ENCODE data around the gene GRWD1.

Gene GRWD1

GRCh38 chr19:48424694-48425219 is 21.0 kb upstream of the GRWD1 start:
- no peak for DNase-seq (ENCODE audit: low spot score)

- no peak for DNase-seq (ENCODE audit: low spot score)
Measured at GRCh38 chr19:48428670-48429069, 17.1 kb upstream of the GRWD1 start.

DNA sequence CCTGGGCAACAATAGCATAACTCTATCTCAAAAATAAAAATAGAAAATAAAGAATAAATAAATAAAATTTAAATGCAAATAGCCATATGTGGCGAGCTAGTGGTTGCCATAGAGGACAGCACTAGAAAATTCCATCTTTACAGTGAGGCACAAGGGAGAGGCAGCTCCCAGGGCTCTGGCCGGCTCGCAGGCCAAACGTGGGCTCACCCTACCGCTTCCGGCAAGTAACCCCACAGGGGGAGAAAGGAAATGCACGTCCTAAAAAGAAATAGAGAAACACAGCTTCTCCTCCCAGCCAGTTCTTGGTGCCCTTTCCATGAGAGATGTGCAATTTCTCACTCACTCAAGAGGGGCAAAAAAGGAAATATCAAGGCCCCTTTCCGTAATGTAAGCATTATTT is 12.4 kb upstream of the GRWD1 start:
- no peak for DNase-seq (ENCODE audit: low spot score)

DNA sequence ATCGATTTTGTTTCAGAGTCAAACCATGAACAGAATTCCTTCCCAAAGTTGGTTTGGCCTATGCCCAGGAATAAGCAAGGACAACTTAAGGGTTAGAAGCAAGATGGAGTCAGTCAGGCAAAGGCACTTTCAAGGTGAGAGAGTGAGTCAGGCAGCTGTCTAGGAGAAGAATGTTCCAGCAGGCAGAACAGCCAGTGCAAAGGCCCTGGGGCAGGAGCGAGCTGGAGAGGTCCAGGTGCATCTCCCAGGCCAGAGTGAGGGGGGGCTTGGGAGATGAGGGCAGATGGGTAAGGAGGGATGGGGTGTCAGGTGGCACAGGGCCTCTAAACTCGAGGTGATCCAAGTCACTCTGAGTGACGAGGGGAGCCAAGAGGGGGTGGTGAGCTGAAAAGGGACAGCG is 9.2 kb upstream of the GRWD1 start:
- no peak for DNase-seq (ENCODE audit: low spot score)

DNA sequence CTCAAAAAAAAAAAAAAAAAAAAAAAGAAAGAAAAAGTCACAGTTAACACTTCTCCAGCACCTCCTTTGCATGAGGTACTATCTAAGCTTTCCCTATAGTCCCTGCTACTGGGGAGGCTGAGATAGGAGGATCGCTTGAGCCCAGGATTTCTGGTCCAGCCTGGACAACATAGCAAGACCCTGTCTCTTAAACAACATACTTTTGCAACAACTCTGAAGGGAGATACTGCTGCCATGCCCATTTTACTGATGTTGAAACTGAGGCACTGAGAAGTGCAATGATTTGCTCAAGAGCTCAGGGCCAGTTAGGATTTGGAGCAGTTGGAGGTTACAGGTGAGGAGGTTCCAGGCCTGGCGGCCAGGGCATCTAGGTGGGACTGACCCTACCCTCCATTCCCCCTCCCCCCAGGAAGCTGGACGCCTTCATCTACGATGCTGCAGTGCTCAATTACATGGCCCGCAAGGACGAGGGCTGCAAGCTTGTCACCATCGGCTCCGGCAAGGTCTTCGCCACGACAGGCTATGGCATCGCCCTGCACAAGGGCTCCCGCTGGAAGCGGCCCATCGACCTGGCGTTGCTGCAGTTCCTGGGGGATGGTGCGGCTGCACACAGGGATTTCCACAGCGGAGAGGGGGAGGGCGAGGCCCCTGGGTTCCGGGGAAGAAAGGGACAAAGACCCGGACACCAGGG is 4.3 kb upstream of the GRWD1 start:
- no peak for DNase-seq (ENCODE audit: low spot score)

DNA sequence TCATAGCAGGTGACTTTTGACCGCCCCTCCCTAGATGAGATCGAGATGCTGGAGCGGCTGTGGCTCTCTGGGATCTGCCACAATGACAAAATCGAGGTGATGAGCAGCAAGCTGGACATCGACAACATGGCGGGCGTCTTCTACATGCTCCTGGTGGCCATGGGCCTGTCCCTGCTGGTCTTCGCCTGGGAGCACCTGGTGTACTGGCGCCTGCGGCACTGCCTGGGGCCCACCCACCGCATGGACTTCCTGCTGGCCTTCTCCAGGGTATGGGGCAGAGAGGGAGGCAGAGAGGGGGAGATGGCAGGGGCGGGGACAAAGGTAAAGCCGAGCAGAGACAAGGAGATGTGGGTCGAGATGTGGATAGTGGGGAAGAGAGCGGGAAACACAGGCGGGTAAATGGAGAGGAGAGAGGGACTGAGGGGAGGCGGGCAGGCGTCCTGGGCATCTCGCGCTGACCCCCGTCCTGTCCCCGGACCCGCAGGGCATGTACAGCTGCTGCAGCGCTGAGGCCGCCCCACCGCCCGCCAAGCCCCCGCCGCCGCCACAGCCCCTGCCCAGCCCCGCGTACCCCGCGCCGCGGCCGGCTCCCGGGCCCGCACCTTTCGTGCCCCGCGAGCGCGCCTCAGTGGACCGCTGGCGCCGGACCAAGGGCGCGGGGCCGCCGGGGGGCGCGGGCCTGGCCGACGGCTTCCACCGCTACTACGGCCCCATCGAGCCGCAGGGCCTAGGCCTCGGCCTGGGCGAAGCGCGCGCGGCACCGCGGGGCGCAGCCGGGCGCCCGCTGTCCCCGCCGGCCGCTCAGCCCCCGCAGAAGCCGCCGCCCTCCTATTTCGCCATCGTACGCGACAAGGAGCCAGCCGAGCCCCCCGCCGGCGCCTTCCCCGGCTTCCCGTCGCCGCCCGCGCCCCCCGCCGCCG is 3.4 kb upstream of the GRWD1 start:
- no peak for DNase-seq (ENCODE audit: low spot score)

DNA sequence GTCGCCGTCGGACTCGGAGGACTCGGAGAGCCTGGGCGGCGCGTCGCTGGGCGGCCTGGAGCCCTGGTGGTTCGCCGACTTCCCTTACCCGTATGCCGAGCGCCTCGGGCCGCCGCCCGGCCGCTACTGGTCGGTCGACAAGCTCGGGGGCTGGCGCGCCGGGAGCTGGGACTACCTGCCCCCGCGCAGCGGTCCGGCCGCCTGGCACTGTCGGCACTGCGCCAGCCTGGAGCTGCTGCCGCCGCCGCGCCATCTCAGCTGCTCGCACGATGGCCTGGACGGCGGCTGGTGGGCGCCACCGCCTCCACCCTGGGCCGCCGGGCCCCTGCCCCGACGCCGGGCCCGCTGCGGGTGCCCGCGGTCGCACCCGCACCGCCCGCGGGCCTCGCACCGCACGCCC is 2.5 kb upstream of the GRWD1 start:
- no peak for DNase-seq (ENCODE audit: low spot score)

DNA sequence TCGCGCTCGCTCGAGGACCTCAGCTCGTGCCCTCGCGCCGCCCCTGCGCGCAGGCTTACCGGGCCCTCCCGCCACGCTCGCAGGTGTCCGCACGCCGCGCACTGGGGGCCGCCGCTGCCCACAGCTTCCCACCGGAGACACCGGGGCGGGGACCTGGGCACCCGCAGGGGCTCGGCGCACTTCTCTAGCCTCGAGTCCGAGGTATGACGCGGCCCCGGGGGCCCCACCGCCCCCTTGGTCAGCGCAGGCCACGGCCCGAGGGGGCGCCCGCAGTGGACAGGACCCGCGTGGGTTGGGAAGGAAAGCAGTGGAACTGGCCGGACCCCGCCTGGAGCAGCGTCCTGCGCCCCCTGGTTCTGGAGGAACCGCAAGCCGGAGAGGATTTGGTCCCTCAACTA is 2.1 kb upstream of the GRWD1 start:
- DNase-seq (ENCODE audit: low spot score): no peak

DNA sequence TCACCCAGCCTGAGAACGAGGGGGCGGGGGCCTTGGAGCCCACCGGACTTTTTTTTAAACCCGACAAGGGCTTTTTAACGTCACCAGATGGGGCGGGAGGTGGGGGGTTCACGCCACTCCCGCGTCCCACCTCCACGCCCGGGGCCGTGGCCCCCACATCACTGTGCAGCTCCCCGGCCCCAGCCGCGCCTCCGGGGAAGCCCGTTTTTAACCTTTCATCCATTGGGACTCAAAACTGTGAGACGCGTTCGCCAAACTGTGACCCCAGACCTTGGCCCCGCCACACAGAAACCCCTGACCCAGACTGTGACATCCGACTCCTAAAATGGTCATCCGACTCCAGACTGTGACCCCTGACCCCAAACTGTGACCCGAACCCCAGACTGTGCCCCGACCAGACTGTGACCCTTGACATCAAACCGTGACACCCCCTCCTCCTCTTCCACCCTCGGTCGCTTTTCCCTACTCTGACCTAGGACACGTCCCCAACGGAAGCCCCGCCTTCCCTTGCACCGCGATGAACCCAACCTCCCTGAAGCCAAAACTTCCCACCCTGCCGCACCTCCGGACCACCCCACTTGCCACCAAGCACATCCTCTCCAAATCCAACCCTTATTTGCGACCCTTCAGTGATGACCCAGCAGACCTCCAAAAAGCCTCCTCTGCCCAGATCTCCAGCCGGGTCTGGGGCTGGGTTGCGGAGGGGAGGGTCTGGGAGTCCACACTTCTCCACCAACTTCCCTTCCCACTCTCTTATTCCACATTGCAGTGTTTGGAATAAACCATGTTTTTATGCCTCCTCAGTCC is 1.5 kb upstream of the GRWD1 start:
- peak; percentile 59 for DNase-seq (ENCODE audit: low spot score)

DNA sequence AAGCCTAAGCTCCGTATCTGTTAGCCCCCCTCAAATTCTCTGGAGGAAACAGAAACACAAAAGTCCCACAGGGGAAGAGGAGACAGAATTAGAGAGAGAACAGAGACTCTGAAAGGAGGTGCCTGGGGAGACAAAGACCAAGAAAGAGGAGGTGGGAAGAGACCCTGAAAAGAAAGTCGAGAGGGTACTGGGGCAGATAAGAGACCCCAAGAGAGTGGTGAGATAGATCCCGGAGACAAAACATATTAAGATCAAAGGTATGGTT is 915 bp upstream of the GRWD1 start:
- DNase-seq (ENCODE audit: low spot score): no peak

- peak; percentile 93 for DNase-seq (ENCODE audit: low spot score)
Measured at GRCh38 chr19:48445256-48445605, 552 bp upstream of the GRWD1 start.

DNA sequence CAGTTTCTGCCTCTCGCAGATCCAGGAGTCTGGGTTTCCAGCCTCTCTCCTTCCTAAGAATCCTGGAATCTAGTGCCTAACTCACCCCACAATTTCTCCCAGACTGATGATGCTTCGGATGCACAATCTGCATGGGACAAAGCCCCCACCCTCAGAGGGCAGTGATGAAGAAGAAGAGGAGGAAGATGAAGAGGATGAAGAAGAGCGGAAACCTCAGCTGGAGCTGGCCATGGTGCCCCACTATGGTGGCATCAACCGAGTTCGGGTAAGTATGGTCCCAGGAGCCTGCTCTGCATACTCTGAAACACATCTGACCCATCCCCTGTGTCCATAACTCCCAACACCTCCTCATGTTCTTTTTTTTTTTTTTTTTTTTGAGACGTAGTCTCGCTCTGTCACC is 796 bp downstream of the GRWD1 start:
- DNase-seq (ENCODE audit: low spot score): no peak

DNA sequence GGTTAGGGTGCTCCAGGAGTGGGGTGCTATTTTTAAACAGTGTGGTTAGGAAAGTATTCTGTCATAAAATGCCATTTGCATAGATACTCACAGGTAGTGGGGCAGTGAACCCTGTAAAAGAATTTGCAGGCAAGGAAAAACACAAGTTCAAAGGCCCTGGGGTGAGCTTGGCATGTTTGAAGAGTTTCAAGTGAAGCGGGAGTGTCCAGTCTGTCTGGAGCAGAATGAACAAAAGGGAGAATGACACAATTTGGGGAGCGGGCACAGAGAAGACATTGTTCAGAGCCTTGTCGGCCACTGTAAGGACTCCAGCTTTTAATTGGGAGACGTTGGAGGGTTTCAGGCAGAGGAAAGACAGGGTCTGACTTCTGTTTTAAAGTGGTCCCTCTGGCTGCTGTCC is 2.8 kb downstream of the GRWD1 start:
- no peak for DNase-seq (ENCODE audit: low spot score)

GRCh38 chr19:48450441-48450840 is 4.7 kb downstream of the GRWD1 start:
- no peak for DNase-seq (ENCODE audit: low spot score)

DNA sequence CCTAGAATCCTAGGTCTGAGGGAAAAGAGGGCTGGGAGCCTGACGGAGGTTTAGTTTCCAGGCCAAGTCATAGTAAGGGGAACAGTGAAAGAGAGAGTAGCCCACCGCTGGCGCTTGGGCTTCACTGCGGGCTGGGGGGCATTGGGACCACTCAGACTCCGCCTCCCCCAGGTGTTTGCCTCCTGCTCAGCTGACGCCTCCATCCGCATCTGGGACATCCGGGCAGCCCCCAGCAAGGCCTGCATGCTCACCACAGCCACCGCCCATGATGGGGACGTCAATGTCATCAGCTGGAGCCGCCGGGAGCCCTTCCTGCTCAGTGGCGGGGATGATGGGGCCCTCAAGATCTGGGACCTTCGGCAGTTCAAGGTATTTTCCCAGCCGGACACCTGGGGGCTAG is 5.1 kb downstream of the GRWD1 start:
- DNase-seq (ENCODE audit: low spot score): no peak

- DNase-seq (ENCODE audit: low spot score): no peak
Measured at GRCh38 chr19:48451624-48452023, 5.8 kb downstream of the GRWD1 start.

- DNase-seq (ENCODE audit: low spot score): no peak
Measured at GRCh38 chr19:48452289-48453190, 6.8 kb downstream of the GRWD1 start.

DNA sequence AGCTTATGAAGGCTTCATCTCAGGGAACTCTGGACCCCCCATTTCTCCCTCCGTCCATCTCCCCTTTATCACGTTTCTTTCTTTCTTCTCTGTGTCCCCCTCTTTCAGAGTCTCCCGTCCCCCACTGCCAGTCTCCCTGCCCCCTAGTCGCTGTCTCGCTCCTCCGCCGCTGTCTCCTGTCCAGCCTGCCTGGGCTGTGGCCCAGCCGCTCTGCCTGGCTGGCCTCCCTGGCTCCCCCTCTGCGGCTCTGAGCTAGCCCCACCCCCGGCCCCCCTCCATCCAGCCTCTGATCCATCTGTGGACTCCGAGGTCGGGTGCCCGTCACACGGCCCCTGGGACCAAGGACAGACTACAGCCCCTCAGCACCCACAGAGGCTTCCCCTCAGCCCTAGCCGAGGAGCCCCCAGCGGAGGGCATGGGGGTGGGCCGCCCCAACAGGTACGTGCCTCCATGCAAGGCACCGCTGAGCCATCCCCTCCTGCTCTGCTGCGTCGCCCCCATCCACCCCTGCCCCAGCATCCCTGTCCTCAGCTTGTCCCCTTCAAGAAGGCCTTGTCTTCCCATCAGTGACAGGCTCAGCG is 8.5 kb downstream of the GRWD1 start:
- no peak for DNase-seq (ENCODE audit: low spot score)

DNA sequence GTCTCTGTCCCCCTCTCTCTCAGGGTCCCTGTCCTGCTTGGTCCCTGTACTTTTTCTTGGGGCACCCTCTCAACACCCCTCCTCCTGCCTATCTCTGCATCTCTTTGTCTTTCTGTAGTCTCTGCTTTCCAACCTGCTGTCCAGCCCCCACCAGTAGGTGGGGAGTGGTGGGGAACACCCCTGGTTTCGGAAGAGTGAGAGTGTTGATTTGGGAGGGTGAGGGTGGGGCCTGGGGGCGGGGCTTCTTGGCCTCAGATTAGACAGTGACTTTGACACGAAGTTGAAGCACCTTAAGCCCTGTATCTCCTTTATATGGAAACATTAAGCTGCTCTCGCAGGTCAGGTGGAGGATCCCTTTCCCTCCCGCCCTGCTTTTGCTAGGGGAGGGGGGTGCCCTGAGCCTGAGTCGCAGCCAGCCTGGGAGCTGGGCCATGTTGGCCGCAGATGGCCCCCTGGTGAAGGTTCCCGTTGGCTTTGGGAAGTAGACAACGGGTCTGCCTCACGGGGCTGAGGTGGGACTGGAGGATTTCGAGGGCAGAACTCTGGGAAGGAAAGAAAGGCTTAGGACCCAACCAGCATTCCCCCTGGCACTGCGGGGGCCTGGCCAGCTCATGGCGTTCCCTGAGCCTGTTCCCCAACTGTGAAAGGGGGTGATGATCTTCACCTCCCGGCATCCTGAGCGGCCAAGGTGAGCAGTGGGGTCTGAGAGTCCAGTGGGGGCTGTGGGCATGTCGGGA is 9.6 kb downstream of the GRWD1 start, which contains the start of gene KCNJ14:
Gene KCNJ14, plus strand, starts transcription at position 404 of the 737 bp plus-strand sequence. CDS start 6,151 bp downstream, outside the sequence.
- no peak for DNase-seq (ENCODE audit: low spot score)

DNA sequence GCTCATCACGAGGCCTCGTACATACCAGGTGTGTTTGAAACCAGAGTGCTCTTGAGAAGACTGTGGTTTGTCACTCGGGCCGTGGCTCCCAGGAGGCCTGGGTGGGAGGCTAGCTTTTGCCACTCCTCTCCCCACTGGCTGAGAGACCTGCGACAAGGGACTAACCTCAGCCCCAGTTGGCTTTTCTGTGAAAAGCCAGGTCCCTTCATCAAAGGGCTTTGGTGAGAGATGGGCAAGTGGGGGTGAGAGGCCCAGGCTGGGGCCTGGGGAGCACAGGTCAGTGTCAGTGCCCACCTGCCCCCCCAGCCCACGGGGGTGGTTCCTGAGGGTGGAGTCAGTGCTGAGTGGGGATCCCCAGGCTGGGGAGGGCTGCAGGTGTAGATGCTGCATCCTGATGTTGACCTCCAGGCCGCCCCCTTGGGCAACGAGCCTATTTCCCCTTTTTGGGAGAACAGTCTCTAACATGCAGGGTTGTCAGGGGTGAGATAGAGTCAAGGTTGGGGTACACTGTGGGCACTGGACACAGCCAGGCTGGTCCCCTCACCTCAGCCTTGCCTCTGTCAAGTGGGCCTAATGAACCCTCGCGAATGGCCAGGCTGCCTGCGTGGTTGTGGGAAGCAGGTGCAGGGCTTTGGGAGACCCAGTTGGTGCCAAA is 10.3 kb downstream of the GRWD1 start:
- no peak for DNase-seq (ENCODE audit: low spot score)
